SU-DHL-6 (cell line): ENCODE measurements around the gene PHF14.

Experiments
- CTCF ChIP-seq: fragments of 200-600 bp; sonication (generic); IDR thresholded peaks from one replicate; pipeline ENCODE4 v1.5.1; 2017; ENCODE audit warnings: antibody characterized with exemption, mild to moderate bottlenecking, low read length, moderate library complexity; ENCODE audit not compliant: insufficient read depth, poor library complexity, severe bottlenecking
- EZH2phosphoT487 ChIP-seq: fragments of 200-600 bp; sonication (generic), shearing (Covaris generic); conservative IDR thresholded peaks from 2 replicates; pipeline ENCODE4 v1.6.1; 2018; ENCODE audit warnings: mild to moderate bottlenecking, antibody characterized with exemption, low read length, moderate library complexity, mixed read lengths

- TF ChIP-seq CTCF (no peak), EZH2phosphoT487 (no peak)
These were observed 239.1 kb downstream of the PHF14 start for GRCh38 chr7:11212816-11213215.
